ENCODE results near the gene CCDC88C.
A peak's percentile ranks its signal among the peaks of the same experiment; 100 is the strongest.
"Not testable (repeated sequence)": the region's sequence is repeated elsewhere in the genome, so short reads cannot be mapped to it uniquely, and the experiment has no call there.

The CCDC88C gene

DNA sequence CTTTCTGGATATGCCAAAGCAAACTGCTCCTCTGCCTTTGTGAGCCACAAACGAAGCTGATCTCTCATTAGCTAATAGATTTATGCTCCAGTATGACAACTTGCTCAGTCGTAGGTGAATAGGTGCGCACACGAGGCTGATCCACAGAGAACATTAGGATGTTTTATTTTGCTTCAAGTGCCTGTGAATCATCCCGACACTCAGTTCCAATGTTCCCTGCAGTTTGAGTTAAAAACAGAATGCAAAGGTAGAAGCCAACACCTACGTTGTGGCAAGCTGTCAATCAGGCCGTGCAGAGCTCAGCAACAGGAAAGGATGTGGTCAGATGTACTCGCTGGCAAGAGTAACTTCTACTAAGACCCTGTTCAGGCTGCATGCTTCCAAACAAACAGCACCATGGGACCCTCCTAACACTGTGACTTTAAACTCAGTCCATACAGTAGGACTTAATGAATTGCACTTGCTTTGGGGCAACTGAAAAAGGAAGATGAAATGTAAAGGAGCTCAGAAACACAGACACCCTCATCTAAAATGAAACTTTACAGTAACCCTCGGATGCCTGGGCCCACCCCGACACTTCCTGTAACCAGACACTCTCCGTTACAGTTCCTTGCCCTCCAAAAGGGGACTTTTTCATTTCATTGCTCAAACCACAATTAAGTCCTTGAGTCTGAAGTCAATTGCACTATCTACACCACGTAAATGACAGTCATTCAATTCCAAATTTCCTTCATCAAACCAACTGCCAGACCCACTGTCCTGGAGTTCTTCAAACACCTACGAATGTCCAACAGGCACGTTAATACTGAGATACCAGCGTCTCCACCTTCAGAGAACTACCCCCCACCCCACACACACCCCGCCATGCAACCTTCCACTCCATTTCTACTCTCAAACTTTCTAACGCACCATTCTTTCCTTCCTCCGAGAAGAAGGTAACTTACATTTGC, 1.6 kb downstream of the CCDC88C start:
- peak; percentile 84 for DNase-seq

DNA sequence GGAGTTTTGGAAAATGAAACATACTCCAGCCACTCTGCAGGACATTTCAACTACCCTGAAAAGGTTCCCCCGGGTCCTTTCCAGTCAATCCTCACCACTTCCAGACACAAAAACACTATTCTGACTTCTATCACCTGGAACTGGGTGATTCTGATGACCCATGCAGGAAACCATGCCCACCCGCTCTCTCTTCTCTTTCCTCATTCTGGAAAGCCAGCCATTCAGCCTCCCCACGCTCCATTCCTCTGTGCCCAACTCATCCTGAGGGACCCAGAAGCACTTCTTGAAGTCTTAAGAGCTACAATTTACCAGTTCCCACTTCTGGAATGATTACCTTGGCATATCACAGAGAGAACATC, 3.2 kb downstream of the CCDC88C start:
- no peak for DNase-seq

GRCh38 chr14:91413547-91414474, 3.8 kb downstream of the CCDC88C start:
- peak; percentile 92 for DNase-seq

DNA sequence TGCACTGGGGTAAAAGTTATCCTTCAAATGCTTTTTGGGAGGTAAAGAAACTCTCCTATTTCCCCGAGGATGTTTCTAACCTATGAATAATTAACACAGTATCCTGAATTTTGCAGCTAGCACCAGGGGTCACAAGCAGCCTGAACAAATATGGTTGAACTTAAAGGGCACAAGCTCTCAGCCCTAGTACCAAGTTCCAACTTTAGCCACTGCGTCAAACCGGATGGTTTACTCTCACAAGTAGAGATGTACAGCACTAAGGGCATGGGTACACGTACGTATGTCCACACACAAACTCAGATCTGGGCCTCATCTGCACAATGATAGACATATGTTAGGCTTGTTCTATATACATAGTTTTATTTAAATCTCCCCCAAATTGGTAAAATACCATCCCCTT, 4.7 kb downstream of the CCDC88C start:
- DNase-seq = no peak

GRCh38 chr14:91410771-91411536, 6.7 kb downstream of the CCDC88C start:
- DNase-seq = no peak

- no peak for DNase-seq
Measured at GRCh38 chr14:91409928-91410718, 7.5 kb downstream of the CCDC88C start.

- not testable (repeated sequence) for DNase-seq
Measured at GRCh38 chr14:91409240-91409639, 8.4 kb downstream of the CCDC88C start.

DNA sequence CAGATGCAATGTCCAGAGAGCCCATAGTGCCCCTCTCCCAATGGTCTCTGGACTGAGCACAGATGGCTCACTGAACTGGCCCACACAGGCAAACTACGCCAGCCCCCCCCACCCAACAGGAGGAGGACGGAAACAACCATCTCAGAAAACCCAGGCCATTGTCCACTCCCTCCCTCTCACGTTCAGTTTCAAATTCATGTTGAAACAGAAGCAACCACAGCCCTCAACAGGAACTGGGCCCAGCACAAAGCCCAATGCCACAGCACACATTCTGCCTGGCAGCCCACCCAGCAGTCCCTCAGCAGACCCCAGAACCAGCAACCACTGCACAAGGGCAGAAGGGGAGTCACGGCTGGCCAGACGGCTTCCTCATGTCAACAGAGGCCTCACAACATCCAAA, 10.6 kb downstream of the CCDC88C start:
- DNase-seq = no peak

DNA sequence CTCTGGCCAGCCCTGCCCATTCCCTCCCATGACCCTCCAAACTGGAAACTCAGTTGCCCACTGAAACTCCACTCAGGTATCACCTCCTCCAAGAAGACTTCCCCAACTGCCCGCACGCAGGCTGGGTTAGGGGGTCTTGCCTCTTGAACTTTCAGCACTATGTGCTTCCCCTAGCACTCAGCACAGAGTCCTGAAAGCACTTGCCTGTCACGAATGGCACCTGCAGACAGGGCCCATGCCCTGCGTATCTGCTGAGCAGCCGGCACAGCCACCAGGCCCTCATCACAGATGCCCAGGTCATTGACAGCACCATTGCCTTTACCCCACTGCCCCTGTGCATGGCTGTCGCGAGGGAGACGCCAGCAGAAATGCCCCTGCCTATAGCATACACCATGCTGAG, 11.2 kb downstream of the CCDC88C start:
- no peak for DNase-seq

GRCh38 chr14:91405724-91406435, 11.7 kb downstream of the CCDC88C start:
- no peak for DNase-seq

- DNase-seq = no peak
Measured at GRCh38 chr14:91405241-91405721, 12.3 kb downstream of the CCDC88C start.

- no peak for DNase-seq
Measured at GRCh38 chr14:91402771-91403600, 14.6 kb downstream of the CCDC88C start.

DNA sequence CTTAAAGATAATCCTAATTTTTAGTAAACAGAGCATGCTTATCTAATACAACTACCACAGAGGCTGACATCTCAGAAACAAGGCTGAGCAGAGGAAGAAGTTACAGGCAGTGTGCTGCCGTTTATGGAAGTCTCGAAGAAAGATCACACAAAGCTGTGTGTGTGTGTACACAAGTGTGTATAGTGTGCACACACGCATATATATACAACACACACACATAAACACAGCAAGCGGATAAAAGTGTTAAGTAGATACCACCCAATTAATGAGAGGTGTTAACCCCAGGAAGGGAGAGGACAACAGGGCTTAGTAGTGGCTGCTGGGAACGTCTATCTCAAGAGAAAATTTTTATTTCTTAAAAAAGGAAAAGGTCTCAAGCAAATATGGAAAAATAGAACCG, 15.3 kb downstream of the CCDC88C start:
- DNase-seq = no peak

DNA sequence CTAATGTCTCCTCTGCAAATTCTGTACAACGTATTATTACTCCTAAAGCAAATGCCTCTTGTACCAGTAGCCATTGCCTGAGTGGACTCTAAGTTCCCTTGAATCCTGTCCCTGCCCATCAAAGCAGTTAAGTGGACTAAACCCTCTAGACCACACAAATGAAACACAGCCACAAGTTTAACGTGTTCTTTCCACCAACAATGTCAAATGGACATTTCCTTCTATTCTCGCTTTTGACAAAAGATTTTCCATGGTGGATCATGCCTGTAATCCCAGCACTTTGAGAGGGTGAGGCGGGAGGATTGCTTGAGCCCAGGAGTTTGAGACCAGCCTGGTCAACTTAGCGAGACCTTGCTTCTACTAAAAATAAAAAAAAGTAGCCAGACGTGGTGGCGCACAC, 15.9 kb downstream of the CCDC88C start:
- DNase-seq = no peak

DNA sequence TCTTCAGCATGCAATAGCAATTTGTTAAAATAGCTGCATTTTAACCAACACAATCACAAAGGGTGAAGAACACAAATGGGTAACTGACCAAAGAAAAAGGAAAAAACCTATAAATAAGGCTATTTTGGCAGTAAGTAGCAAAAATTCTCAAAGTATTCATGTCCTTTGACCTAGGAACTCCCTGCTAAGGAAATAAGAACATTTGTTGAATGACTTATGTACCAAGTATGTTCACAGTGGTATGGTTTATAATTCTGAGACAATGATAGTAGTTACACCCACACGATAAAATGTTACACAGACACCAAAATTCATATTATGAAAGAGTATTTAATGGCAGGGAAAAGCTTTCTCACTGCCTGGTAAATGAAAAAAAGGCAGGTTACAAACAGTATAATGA, 16.9 kb downstream of the CCDC88C start:
- DNase-seq = no peak

DNA sequence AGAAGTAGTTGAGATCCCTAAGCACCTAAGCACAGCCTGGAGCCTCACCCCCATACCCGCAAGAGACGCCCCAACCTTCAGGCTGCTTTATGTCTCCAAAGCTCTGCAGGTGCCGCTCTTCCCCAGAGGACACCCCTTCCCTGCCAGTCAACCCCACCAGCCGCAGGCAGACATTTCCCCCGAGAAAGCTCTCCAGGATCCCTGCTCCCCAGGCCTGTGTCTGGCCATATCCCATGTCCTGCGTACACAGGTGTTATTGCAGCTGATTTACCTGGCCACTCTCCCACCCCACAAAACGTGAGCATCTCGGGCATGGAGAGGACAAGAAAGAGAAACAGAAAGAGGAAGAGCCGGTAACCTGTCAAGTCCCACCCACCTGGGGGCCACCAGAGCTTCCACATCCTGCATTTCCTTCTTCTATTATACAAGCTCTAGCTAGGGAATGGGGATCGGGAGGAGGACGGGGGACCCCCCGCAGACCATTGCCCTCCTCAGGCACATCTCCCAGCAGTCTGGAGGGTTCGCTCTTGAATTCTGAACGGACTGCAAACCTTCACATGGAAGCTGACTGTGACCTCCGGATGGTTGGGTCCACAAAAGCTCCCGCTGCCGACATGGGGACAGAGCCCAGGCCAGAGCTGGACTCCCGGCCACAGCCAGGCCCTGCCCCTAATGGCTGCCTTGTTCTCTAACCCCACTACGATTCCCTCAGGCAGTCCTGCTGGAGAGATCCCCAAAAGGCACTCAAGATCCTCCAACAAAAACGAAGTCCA, 17.6 kb downstream of the CCDC88C start:
- DNase-seq = no peak

DNA sequence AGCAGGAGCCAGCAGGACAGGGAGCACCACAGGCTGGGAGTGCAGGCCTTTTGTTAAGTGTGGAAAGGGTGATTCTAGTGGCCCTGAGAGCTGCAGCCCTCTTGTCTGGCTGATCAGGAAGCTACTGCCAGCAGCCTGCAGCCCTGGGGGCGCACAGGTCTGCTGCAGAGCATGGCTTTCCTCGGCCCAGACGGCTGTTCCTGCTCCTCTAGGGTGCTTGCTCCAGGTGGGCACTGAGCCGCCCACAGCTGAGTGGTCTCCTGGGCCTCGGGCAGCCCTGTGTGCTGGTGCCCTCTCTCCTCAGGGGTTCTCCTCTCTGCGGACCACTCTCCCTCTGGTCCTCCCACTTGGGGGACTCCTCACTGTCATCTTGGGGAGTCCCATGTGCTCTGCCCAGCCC, 18.9 kb downstream of the CCDC88C start:
- DNase-seq = no peak

GRCh38 chr14:91397965-91398591, 19.5 kb downstream of the CCDC88C start:
- DNase-seq = no peak
